ENCODE measurements around the gene PACS1.

The PACS1 gene

GRCh38 chr11:66136752-66137123 is 66.7 kb downstream of the PACS1 start:
- Histone ChIP-seq H3K36me3 (ENCODE audit: insufficient read depth, low read length) (no peaks in the 10 kb centered on the region; the same call in 1 of the 2 replicates), H3K9me2 (ENCODE audit: low read depth, low read length) (no peaks in the 10 kb centered on the region), H2AFZ (ENCODE audit: low read length) (no peak overlapping the region), H3K27ac (ENCODE audit: low read depth, low read length, poor library complexity, severe bottlenecking) (no peak overlapping the region), H3K4me2 (ENCODE audit: low read length) (no peak overlapping the region), H3K27me3 (ENCODE audit: insufficient read depth, low read length) (no peaks in the 10 kb centered on the region), H3K9me3 (ENCODE audit: low read length) (no peaks in the 10 kb centered on the region), H3K4me1 (ENCODE audit: insufficient read depth, low read length, severe bottlenecking) (peaks cover 60% of the 10 kb centered on the region), H3K9ac (ENCODE audit: low read length) (no peak overlapping the region), H3F3A (ENCODE audit: insufficient read depth, low read length) (no peaks in the 10 kb centered on the region), H3K4me3 (ENCODE audit: low read depth, low read length, poor library complexity, severe bottlenecking) (no peak overlapping the region), H3K79me2 (ENCODE audit: insufficient read depth, low read length) (peaks cover 11% of the 10 kb centered on the region; the same call in 1 of the 2 replicates), H4K20me1 (ENCODE audit: insufficient read depth, low read length) (no peaks in the 10 kb centered on the region)
- no peak for TF ChIP-seq EZH2 (IDR thresholded peaks at IDR 0.05; ENCODE audit: borderline replicate concordance, low read length)
- no peak for TF ChIP-seq CTCF (IDR thresholded peaks at IDR 0.05; ENCODE audit: low read length)

- H3K9ac ChIP-seq (ENCODE audit: low read length): no peak overlapping the region
- H3K27ac ChIP-seq (ENCODE audit: low read depth, low read length, poor library complexity, severe bottlenecking): no peak overlapping the region
- no peaks in the 10 kb centered on the region for H3F3A ChIP-seq (ENCODE audit: insufficient read depth, low read length)
These were observed 69.8 kb downstream of the PACS1 start for GRCh38 chr11:66139817-66140404.

GRCh38 chr11:66142370-66143263 is 72.5 kb downstream of the PACS1 start:
- H3K4me3 ChIP-seq (ENCODE audit: low read depth, low read length, poor library complexity, severe bottlenecking): no peak overlapping the region
- no peak overlapping the region for H2AFZ ChIP-seq (ENCODE audit: low read length)
- H3K9me2 ChIP-seq (ENCODE audit: low read depth, low read length): no peaks in the 10 kb centered on the region
- no peak overlapping the region for H3K4me2 ChIP-seq (ENCODE audit: low read length)
- no peaks in the 10 kb centered on the region for H3F3A ChIP-seq (ENCODE audit: insufficient read depth, low read length)
- no peak overlapping the region for H3K9ac ChIP-seq (ENCODE audit: low read length)
- H3K27ac ChIP-seq (ENCODE audit: low read depth, low read length, poor library complexity, severe bottlenecking): no peak overlapping the region
- no peaks in the 10 kb centered on the region for H4K20me1 ChIP-seq (ENCODE audit: insufficient read depth, low read length)
- peaks cover 5% of the 10 kb centered on the region; the same call in 1 of the 2 replicates for H3K9me3 ChIP-seq (ENCODE audit: low read length)
- H3K4me1 ChIP-seq (ENCODE audit: insufficient read depth, low read length, severe bottlenecking): peaks cover 15% of the 10 kb centered on the region
- H3K79me2 ChIP-seq (ENCODE audit: insufficient read depth, low read length): peaks cover 14% of the 10 kb centered on the region; the same call in 1 of the 2 replicates
- H3K36me3 ChIP-seq (ENCODE audit: insufficient read depth, low read length): peaks cover 25% of the 10 kb centered on the region
- TF ChIP-seq CTCF (IDR thresholded peaks at IDR 0.05; ENCODE audit: low read length) (no peak), EZH2 (IDR thresholded peaks at IDR 0.05; ENCODE audit: borderline replicate concordance, low read length) (no peak)
- H3K27me3 ChIP-seq (ENCODE audit: insufficient read depth, low read length): no peaks in the 10 kb centered on the region

More at GRCh38 chr11:66139817-66140404, 69.8 kb downstream of the PACS1 start:
- TF ChIP-seq CTCF (IDR thresholded peaks at IDR 0.05; ENCODE audit: low read length) (no peak), EZH2 (IDR thresholded peaks at IDR 0.05; ENCODE audit: borderline replicate concordance, low read length) (no peak)
- H3K27me3 ChIP-seq (ENCODE audit: insufficient read depth, low read length): no peaks in the 10 kb centered on the region
- no peaks in the 10 kb centered on the region for H4K20me1 ChIP-seq (ENCODE audit: insufficient read depth, low read length)
- peaks cover under 1% of the 10 kb centered on the region for H3K36me3 ChIP-seq (ENCODE audit: insufficient read depth, low read length)
- peaks cover 29% of the 10 kb centered on the region for H3K4me1 ChIP-seq (ENCODE audit: insufficient read depth, low read length, severe bottlenecking)
- no peaks in the 10 kb centered on the region for H3K9me2 ChIP-seq (ENCODE audit: low read depth, low read length)
- H3K9me3 ChIP-seq (ENCODE audit: low read length): no peaks in the 10 kb centered on the region
- no peak overlapping the region for H3K4me2 ChIP-seq (ENCODE audit: low read length)
- H3K4me3 ChIP-seq (ENCODE audit: low read depth, low read length, poor library complexity, severe bottlenecking): no peak overlapping the region
- no peak overlapping the region for H2AFZ ChIP-seq (ENCODE audit: low read length)
- H3K79me2 ChIP-seq (ENCODE audit: insufficient read depth, low read length): peaks cover 14% of the 10 kb centered on the region; the same call in 1 of the 2 replicates

Measured in OCI-LY1 (cell line).